ENCODE measurements around the gene COG1.

COG1 gene

DNA sequence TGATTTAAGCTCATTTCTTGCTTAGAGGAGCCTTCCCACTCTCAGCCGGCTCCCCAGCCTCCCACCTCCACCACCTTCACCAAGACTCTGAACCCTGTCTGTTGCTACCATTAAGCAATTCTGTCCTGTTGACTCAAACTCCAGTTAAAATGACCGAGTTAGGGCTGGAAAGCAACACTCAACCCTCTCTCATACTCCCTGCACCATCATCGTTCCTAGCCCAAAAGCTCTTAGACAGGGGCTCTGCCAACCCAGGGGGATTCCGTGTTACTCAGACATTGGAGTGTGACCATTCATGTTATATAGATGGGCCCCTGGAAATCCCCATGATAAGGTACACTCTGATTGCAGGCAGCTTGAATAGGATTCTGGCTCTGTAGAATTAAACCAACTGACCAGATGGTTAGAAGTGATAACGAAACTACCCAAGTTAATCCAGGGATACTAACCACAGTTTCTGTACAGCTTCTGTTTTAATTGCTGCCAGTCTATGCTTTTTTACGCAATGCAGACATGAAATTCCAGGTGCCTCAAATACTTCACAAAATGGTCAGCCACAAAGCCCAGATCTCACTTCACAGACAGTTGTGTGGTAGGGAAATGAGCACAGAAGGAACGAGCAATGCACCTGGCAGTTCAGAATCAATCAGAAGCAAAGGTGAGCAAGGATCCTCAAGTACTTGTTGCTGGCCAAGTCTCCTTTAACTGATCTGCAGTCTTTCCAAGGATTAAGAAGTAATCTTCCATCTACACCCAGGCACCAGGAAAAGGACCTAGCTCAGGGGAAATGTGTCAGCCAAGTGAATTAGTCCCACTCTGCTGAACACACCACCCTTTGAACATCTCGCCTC lies 25.9 kb upstream of the COG1 start:
- in situ Hi-C loops (cut with MboI; ENCODE audit: low sequenced_read_pairs): loop anchor here (25.0 kb wide), 1 partner anchor 180 kb away; no protein-coding TSS in a partner anchor

DNA sequence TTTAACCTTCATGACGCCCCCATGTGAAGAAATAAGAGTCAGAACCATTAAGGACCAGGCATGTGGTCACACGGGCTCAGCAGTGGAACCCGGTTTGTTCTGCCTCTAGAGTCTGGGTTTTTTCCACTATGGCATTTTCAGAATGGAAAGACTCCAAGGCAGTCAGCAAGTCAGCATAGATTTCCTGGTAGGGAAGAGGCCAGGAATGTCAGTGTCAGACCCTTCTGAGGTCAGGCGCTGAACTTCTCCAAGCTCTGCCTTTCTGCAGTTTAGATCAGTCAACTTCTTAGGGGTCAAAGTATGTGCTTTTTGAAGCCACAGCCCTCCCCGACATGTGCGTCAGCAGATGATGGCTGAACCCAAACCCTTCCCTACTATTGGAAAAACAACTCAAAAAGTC lies 24.2 kb upstream of the COG1 start:
- in situ Hi-C loops (cut with MboI; ENCODE audit: low sequenced_read_pairs): loop anchor here (25.0 kb wide), 1 partner anchor 181 kb away; no protein-coding TSS in a partner anchor

DNA sequence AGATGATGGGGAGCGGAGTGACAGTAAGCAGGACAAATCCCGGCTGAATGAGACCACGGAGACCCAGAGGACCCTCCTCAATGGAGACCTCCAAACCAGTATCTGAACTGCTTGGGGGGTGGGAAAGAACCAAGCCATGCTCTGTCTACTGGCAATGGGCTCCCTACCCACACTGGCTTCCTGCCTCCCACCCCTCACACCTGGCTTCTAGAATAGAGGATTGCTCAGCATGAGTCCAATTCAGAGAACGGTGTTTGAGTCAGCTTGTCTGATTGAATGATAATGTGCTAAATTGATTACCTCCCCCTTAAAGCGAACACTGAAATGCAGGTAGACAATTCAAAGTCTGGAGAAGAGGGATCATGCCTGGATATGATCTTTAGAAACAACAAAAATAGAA lies 22.5 kb upstream of the COG1 start:
- in situ Hi-C loops (cut with MboI; ENCODE audit: low sequenced_read_pairs): loop anchor here (25.0 kb wide), 1 partner anchor 183 kb away; no protein-coding TSS in a partner anchor

- in situ Hi-C loops (cut with MboI; ENCODE audit: low sequenced_read_pairs): loop anchor here (25.0 kb wide), 1 partner anchor 185 kb away; no protein-coding TSS in a partner anchor
Observed at GRCh38 chr17:73172252-73172651, 20.6 kb upstream of the COG1 start.

DNA sequence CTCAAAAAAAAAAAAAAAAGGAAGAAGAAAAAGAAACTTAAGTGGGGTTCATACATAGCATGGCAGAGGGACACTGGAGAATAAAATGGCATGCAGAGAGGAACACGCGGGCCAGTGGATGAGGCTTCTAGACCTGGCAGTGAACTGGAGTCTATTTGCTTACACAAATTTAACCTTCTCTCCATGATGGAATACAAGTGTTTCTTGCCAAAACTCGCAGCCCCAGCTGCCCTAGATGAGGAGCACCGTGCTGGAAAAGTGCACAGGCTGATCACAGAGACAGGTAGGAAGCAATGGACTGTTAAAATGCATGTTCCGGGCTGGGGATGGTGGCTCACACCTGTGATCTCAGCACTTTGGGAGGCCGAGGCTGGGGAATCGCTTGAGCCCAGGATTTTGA lies 18.7 kb upstream of the COG1 start:
- in situ Hi-C loops (cut with MboI; ENCODE audit: low sequenced_read_pairs): loop anchor here (25.0 kb wide), 1 partner anchor 187 kb away; no protein-coding TSS in a partner anchor

- in situ Hi-C loops (cut with MboI; ENCODE audit: low sequenced_read_pairs): loop anchor here (25.0 kb wide), 1 partner anchor 614 kb away; no protein-coding TSS in a partner anchor
Observed at GRCh38 chr17:73175962-73176565, 16.8 kb upstream of the COG1 start.

GRCh38 chr17:73179387-73179786 lies 13.5 kb upstream of the COG1 start:
- in situ Hi-C loops (cut with MboI; ENCODE audit: low sequenced_read_pairs): loop anchor here (25.0 kb wide), 1 partner anchor 617 kb away; no protein-coding TSS in a partner anchor

- in situ Hi-C loops (cut with MboI; ENCODE audit: low sequenced_read_pairs): loop anchor here (10.0 to 25.0 kb wide), 2 partner anchors 455 to 618 kb away; no protein-coding TSS in a partner anchor
Observed at GRCh38 chr17:73179878-73180277, 13.0 kb upstream of the COG1 start.

- in situ Hi-C loops (cut with MboI; ENCODE audit: low sequenced_read_pairs): loop anchor here (10.0 to 25.0 kb wide), 2 partner anchors 458 to 620 kb away; no protein-coding TSS in a partner anchor
Observed at GRCh38 chr17:73182616-73183310, 10.1 kb upstream of the COG1 start.

DNA sequence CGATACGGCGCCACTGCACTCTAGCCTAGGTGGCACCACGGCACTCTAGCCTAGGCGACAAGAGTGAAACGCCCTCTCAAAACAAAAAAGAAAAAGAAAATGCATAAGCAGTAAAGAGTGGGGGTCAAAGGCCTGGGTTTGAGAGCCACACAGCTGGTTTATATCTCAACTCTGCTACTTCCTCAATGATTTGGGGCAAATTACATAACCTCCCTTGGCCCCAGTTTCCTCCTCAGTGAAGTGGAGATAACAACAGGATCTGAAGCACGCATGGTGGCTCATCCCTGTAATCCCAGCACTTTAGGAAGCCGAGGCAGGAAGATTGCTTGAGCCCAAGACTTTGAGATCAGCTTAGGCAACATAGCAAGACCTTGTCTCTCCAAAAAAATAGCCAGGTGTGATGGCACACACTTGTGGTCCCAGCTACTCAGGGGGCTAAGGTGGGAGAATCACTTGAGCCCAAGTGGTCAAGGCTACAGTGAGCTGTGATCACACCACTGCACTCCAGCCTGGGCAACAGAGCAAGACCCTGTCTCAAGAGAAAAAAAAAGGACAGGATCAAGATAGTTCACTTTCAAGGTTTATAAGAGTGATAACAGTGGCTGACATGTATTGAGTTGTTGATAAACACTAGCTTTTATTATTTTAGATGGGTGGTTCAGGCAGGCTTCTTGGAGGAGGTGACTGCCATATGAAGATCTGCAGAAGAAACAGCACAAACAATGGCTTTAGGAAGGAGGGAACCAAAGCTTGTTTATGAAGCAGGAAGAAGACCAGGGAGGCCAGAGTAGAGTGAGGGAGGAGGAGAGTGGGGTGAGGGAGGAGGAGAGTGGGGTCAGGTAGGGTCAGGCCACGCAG lies 8.5 kb upstream of the COG1 start:
- in situ Hi-C loops (cut with MboI; ENCODE audit: low sequenced_read_pairs): loop anchor here (10.0 to 25.0 kb wide), 2 partner anchors 460 to 622 kb away; no protein-coding TSS in a partner anchor

GRCh38 chr17:73186283-73187050 lies 6.4 kb upstream of the COG1 start:
- in situ Hi-C loops (cut with MboI; ENCODE audit: low sequenced_read_pairs): loop anchor here (10.0 to 25.0 kb wide), 2 partner anchors 462 to 624 kb away; no protein-coding TSS in a partner anchor

DNA sequence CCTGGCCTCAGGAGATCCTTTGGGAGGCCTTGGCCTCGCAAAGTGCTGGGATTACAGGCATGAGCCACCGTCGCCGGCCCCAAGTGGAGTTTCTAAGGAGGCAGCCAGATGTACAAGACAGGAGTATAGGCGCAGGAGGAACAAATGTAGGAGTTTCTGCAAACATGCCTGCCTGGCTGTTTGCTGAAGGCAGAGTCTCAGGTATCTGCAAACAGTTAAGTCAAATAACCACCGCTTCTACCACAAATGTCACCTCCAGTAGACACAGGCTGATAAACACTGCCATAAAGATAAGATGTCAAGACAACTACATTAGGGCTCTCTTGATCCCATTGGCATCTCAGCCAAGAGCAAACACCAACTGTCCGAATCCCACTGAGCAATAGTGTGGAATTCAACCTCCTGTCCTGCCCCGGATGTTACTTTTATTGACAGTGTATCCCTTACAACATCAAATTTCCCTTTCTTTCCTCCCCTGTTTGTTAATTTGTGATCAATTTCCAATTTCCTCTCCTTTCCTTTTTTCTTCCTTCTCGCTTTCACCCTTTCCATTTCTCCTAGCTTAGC lies 5.6 kb upstream of the COG1 start:
- in situ Hi-C loops (cut with MboI; ENCODE audit: low sequenced_read_pairs): loop anchor here (10.0 to 25.0 kb wide), 2 partner anchors 462 to 625 kb away; no protein-coding TSS in a partner anchor

GRCh38 chr17:73188011-73188410 lies 4.8 kb upstream of the COG1 start:
- in situ Hi-C loops (cut with MboI; ENCODE audit: low sequenced_read_pairs): loop anchor here (10.0 to 25.0 kb wide), 2 partner anchors 463 to 626 kb away; no protein-coding TSS in a partner anchor

GRCh38 chr17:73189417-73190099 lies 3.3 kb upstream of the COG1 start:
- in situ Hi-C loops (cut with MboI; ENCODE audit: low sequenced_read_pairs): loop anchor here (10.0 to 25.0 kb wide), 2 partner anchors 465 to 627 kb away; no protein-coding TSS in a partner anchor

- in situ Hi-C loops (cut with MboI; ENCODE audit: low sequenced_read_pairs): loop anchor here (25.0 kb wide), 1 partner anchor 629 kb away; no protein-coding TSS in a partner anchor
Observed at GRCh38 chr17:73191443-73192205, 1.2 kb upstream of the COG1 start.

GRCh38 chr17:73192206-73192893 lies 505 bp upstream of the COG1 start:
- in situ Hi-C loops (cut with MboI; ENCODE audit: low sequenced_read_pairs): loop anchor here (25.0 kb wide), 1 partner anchor 630 kb away; no protein-coding TSS in a partner anchor
